Measurements from ENCODE around the gene ARMC9. TPM values are rescaled to one million over a fixed set of nuclear protein-coding genes. Genes with fewer than 3 reads are reported as not detected.

The ARMC9 gene
- total RNA-seq, 1 experiment from 2014 or later = 3.3 TPM

DNA sequence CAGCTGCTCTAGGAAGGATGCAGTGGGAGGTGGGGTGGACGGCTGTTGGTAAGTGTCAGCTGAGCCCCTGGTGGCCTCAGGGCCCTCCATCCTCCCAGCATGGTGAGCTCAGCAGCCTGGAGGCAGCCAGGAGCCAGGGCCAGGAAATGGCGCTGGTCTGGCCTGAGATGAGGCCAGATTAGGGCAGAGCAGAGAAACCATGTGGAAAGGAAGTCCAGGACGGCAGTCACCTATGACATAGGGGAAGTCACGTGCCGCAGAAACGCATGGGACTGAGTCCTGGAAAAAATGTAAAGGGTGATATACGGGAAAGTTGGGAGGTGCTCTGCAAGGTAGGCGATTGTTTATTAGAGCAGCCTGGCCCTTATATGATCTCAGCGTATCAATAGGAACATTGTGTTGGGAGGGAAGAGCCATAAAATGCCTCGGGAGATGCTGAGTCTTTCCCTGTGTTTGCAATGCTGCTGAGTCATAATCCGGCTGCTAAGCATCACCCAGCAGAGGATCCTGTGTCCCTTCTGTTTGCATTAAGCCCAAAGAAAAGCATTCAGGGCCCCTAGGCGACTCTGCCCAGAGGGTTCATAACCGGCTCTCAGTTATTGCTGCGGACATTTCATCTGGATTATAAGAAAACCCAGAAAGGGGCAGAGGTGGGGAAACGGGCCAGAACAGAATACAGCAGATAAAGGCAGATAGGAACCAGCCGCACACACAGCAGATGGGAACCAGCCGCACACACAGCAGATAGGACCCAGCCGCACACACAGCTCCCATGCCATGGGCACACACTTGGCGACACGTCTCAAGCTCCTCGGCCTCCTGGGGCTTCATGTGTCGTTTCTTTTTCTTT, 166.8 kb downstream of the ARMC9 start:
- peaks cover 20% of the 10 kb centered on the region for H3K4me1 ChIP-seq
- no TSS peak for BruUV-seq (replicated peaks)
- Mint-ChIP-seq H3K4me1 (ENCODE audit: low read depth, unreplicated experiment) (peaks cover 18% of the 10 kb centered on the region), H3K4me3 (ENCODE audit: unreplicated experiment) (peak overlapping the region; percentile 63), H3K9me3 (ENCODE audit: unreplicated experiment) (no peaks in the 10 kb centered on the region), H3K36me3 (ENCODE audit: insufficient read depth, unreplicated experiment) (no peaks in the 10 kb centered on the region), H3K27me3 (ENCODE audit: insufficient read depth, unreplicated experiment) (no peaks in the 10 kb centered on the region), H3K27ac (ENCODE audit: unreplicated experiment) (peak overlapping the region; percentile 84)
- no peak overlapping the region for H3K4me3 ChIP-seq (ENCODE audit: low read depth, low read length)
- H3K27me3 ChIP-seq (replicated peaks; ENCODE audit: control insufficient read depth, insufficient read depth, low read length) = no peaks in the 10 kb centered on the region
- intact Hi-C loops (cut with micrococcal nuclease; ENCODE audit: unreplicated experiment) = no loop called here
- TF ChIP-seq, protein P1, sequence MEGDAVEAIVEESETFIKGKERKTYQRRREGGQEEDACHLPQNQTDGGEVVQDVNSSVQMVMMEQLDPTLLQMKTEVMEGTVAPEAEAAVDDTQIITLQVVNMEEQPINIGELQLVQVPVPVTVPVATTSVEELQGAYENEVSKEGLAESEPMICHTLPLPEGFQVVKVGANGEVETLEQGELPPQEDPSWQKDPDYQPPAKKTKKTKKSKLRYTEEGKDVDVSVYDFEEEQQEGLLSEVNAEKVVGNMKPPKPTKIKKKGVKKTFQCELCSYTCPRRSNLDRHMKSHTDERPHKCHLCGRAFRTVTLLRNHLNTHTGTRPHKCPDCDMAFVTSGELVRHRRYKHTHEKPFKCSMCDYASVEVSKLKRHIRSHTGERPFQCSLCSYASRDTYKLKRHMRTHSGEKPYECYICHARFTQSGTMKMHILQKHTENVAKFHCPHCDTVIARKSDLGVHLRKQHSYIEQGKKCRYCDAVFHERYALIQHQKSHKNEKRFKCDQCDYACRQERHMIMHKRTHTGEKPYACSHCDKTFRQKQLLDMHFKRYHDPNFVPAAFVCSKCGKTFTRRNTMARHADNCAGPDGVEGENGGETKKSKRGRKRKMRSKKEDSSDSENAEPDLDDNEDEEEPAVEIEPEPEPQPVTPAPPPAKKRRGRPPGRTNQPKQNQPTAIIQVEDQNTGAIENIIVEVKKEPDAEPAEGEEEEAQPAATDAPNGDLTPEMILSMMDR (IDR thresholded peaks at IDR 0.05; ENCODE audit: insufficient read depth in 1 of 2, low read depth in 1 of 2, low read length in 1 of 2, severe bottlenecking in 1 of 2, unreplicated experiment in 1 of 2) = no peak
- DNase-seq = peak; percentile 66 to 76
- H3K9me3 ChIP-seq = no peaks in the 10 kb centered on the region
- ChIA-PET CTCF (no interaction called here), POLR2A (no interaction called here)
- H3K36me3 ChIP-seq (ENCODE audit: control insufficient read depth, insufficient read depth, low read length) = no peaks in the 10 kb centered on the region

DNA sequence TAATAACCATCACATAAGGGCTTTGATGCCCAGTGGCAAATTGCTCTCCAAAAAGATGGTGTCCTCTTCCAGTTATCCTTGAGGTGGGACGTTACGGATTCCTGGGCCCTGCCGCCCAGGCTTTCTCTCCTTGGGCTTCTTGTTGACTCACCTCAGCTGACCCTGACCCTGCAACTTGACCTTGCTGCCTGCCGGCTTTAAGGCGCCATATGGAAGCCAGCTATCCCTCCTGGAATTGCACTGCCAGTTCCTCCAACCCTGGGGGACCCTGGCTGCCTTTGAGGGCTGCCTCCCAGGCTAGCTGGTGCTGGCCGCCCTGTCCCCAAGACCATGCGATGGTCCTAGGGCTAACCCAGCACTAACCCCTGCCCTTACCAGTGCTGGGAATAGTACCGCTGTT, 168.7 kb downstream of the ARMC9 start:
- BruUV-seq (replicated peaks) = no TSS peak
- ChIA-PET CTCF (no interaction called here), POLR2A (no interaction called here)
- no peaks in the 10 kb centered on the region for H3K36me3 Mint-ChIP-seq (ENCODE audit: insufficient read depth, unreplicated experiment)
- H3K36me3 ChIP-seq (ENCODE audit: control insufficient read depth, insufficient read depth, low read length) = no peaks in the 10 kb centered on the region
- H3K27me3 Mint-ChIP-seq (ENCODE audit: insufficient read depth, unreplicated experiment) = no peaks in the 10 kb centered on the region
- H3K9me3 Mint-ChIP-seq (ENCODE audit: unreplicated experiment) = no peaks in the 10 kb centered on the region
- no peaks in the 10 kb centered on the region for H3K27me3 ChIP-seq (replicated peaks; ENCODE audit: control insufficient read depth, insufficient read depth, low read length)
- no peak overlapping the region for H3K27ac Mint-ChIP-seq (ENCODE audit: unreplicated experiment)
- DNase-seq = no peak
- H3K4me1 ChIP-seq = peaks cover 13% of the 10 kb centered on the region
- TF ChIP-seq, protein P1 (IDR thresholded peaks at IDR 0.05; ENCODE audit: insufficient read depth in 1 of 2, low read depth in 1 of 2, low read length in 1 of 2, severe bottlenecking in 1 of 2, unreplicated experiment in 1 of 2) = no peak
- peaks cover 10% of the 10 kb centered on the region for H3K4me1 Mint-ChIP-seq (ENCODE audit: low read depth, unreplicated experiment)
- H3K4me3 Mint-ChIP-seq (ENCODE audit: unreplicated experiment) = no peak overlapping the region
- H3K4me3 ChIP-seq (ENCODE audit: low read depth, low read length) = no peak overlapping the region
- H3K9me3 ChIP-seq = no peaks in the 10 kb centered on the region
- intact Hi-C loops (cut with micrococcal nuclease; ENCODE audit: unreplicated experiment) = no loop called here

DNA sequence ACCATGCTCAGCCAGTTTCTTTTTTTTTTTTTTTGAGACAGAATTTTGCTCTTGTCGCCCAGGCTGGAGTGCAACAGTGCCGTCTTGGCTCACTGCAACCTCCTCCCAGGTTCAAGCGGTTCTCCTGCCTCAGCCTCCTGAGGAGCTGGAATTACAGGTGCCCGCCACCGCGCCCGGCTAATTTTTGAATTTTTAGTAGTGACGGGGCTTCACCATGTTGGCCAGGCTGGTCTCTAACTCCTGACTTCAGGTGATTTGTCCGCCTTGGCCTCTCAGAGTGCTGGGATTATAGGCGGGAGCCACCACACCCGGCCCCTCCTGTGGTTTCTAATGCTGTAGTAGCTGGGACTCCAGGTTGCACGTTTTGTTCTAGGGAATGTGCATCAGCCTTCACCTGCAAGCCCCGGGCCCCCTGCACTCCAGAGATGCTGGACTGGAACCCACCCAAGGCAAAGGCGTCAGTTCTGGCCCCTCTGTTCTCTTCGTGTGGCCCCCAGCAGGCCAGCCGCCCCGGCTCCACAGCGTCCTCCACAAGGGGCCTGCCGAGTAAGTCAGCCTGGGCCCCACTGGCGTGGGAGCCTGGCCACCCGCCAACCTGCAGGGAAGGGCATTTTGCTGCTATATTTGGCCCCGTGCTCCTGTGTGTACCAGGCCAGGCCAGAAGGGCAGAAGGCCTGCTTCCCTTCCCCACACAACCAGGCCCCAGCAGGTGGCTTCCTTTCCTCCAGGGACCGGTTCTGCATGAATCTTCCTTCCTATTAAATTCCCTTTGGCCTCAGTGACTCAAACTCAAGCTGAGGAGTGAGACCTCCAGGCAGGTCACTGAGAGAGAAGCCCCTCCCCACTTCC, 171.4 kb downstream of the ARMC9 start:
- DNase-seq = no peak
- H3K4me1 Mint-ChIP-seq (ENCODE audit: low read depth, unreplicated experiment) = peaks cover 6% of the 10 kb centered on the region

More for the DNA sequence above, 171.4 kb downstream of the ARMC9 start:
- TF ChIP-seq, protein P1 (IDR thresholded peaks at IDR 0.05; ENCODE audit: insufficient read depth in 1 of 2, low read depth in 1 of 2, low read length in 1 of 2, severe bottlenecking in 1 of 2, unreplicated experiment in 1 of 2) = no peak
- H3K9me3 ChIP-seq = no peaks in the 10 kb centered on the region
- no peak overlapping the region for H3K4me3 Mint-ChIP-seq (ENCODE audit: unreplicated experiment)
- intact Hi-C loops (cut with micrococcal nuclease; ENCODE audit: unreplicated experiment) = no loop called here
- peaks cover 22% of the 10 kb centered on the region for H3K4me1 ChIP-seq
- no peaks in the 10 kb centered on the region for H3K9me3 Mint-ChIP-seq (ENCODE audit: unreplicated experiment)
- CTCF ChIA-PET = no interaction called here
- H3K36me3 Mint-ChIP-seq (ENCODE audit: insufficient read depth, unreplicated experiment) = no peaks in the 10 kb centered on the region
- no peaks in the 10 kb centered on the region for H3K27me3 ChIP-seq (replicated peaks; ENCODE audit: control insufficient read depth, insufficient read depth, low read length)
- POLR2A ChIA-PET = no interaction called here
- no peaks in the 10 kb centered on the region for H3K27me3 Mint-ChIP-seq (ENCODE audit: insufficient read depth, unreplicated experiment)
- no peak overlapping the region for H3K4me3 ChIP-seq (ENCODE audit: low read depth, low read length)
- H3K27ac Mint-ChIP-seq (ENCODE audit: unreplicated experiment) = no peak overlapping the region
- H3K36me3 ChIP-seq (ENCODE audit: control insufficient read depth, insufficient read depth, low read length) = no peaks in the 10 kb centered on the region
- no TSS peak for BruUV-seq (replicated peaks)
